Upper lobe of left lung (tissue), 4 donors: ENCODE data around the gene GGT5.

ENCODE experiments used
- CTCF ChIP-seq, 6 experiments: fragments of 450-650 bp in 4 of 6; fragments of 200-600 bp in 2 of 6; sonication (generic) in 2 of 6; IDR thresholded peaks; one replicate each; pipeline ENCODE4 v1.5.1; 2016 to 2019; ENCODE audit warnings: antibody characterized with exemption in 6 of 6
- EP300 ChIP-seq, 4 donors: sonication (generic); formaldehyde crosslinking; IDR thresholded peaks; one replicate each; pipeline ENCODE4 v1.5.1; 2017; ENCODE audit warnings: antibody characterized with exemption in 4 of 4, control low read depth in 2 of 4
- POLR2A ChIP-seq, 4 donors: fragments of 450-650 bp; IDR thresholded peaks; one replicate each; pipeline ENCODE4 v1.5.1; 2016 to 2017; ENCODE audit warnings: antibody characterized with exemption in 4 of 4, mild to moderate bottlenecking in 2 of 4
- POLR2AphosphoS5 ChIP-seq, 2 donors: sonication (generic); formaldehyde crosslinking; IDR thresholded peaks; one replicate each; pipeline ENCODE4 v1.5.1; 2017; ENCODE audit warnings: antibody characterized with exemption in 2 of 2

GRCh38 chr22:24209687-24210086 is 35.2 kb downstream of the GGT5 start:
- TF ChIP-seq CTCF (IDR thresholded peaks at IDR 0.05) (no peak), POLR2A (IDR thresholded peaks at IDR 0.05) (no peak), POLR2AphosphoS5 (IDR thresholded peaks at IDR 0.05) (no peak), EP300 (IDR thresholded peaks at IDR 0.05) (no peak)
